22Rv1 (cell line): ENCODE data around the gene MYH9.

Experiments
- H3K27ac ChIP-seq: fragments of 450-650 bp; 2 replicates; pipeline ENCODE4 v1.5.1; 2017
- CTCF ChIP-seq: fragments of 450-650 bp; IDR thresholded peaks from 2 replicates; pipeline ENCODE4 v1.5.1; 2017; ENCODE audit warnings: mild to moderate bottlenecking
- ZFX ChIP-seq: fragments of 450-650 bp; IDR thresholded peaks from 2 replicates; pipeline ENCODE4 v1.6.1; 2017; ENCODE audit warnings: antibody characterized with exemption, borderline replicate concordance

MYH9 gene

DNA sequence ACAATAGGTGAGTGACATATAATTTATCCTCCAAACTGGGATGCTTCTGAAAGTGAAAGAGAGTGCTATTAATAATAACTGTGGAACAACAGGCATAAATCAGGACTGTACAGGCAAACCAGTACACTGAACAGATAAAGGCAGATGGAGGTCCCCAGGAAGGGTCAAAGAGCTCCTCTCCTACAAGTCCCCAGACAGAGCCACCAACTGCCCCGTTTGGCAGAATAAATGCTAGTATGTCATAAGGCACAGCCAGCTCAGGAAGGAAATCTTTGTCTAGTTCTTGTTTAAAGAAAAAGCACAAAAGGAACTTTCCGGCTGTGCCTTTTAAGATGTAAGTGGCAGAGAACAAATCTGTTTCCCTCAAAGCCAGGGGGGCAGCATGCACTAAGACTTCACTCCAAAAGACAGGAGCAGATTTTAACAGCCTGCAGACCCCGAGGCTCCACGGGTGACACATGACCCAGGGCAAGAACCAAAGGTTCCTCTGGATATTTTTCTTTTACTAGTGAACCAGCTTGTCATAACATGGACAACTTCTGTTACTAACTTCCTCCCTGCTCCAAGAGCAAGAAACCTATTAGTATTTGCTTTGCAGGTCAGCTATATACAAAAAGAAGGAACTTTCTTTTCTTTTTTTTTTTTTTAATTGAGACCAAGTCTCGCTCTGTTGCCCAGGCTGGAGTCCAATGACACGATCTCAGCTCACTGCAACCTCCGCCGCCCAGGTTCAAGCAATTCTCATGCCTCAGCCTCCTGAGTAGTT is 50.2 kb downstream of the MYH9 start:
- H3K27ac ChIP-seq = no peak overlapping the region

DNA sequence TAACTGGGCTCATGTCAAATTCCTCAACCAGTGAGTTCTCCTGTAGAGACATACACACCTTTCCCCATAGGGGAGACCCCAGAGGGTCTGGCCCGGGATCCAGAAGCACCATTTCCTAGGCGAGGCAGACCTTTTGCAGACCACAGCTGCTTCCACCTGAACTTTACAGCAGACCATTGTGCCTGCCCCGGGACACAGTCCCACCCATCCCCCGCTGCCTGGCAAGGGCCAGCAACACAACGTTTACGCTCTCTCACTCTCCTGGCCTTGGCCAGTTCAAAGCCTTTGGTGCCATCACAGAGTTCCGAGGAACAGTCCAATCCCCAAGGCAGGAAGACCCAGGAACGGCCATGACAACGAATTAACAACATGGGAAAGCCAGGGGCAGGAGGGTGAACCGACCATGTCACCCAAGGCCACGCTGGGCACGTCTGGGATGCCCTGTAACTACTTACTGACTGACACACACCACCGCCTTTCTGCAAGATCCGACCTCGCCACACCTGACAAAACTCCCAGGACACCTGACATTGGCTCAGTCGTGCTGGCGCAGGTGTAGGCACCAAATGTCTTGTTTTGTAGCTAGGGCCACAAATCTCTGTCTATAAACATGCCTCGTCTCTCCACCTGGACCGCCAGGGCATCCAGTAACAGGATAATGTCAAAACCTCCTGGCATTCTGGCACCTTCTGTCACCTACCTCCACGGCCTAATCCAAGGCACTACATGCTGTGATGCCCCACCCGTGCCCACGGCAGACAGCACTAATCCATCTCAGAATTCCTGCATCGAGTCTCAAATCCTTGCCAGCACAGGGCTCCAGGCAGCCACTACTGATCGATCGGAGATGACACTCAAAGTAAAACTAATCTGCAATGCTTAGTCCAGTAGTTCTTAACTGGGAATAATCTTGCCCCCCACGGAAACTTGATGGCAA is 51.3 kb downstream of the MYH9 start:
- H3K27ac ChIP-seq = no peak overlapping the region
- no peak for TF ChIP-seq ZFX
- no peak for TF ChIP-seq CTCF

More for the DNA sequence above, 50.2 kb downstream of the MYH9 start:
- TF ChIP-seq CTCF (no peak), ZFX (no peak)

- H3K27ac ChIP-seq = peak overlapping the region; percentile 70; the same call in 1 of the 2 replicates
- TF ChIP-seq CTCF = no peak
- TF ChIP-seq ZFX = no peak
Observed at GRCh38 chr22:36335621-36336020, 52.1 kb downstream of the MYH9 start.

DNA sequence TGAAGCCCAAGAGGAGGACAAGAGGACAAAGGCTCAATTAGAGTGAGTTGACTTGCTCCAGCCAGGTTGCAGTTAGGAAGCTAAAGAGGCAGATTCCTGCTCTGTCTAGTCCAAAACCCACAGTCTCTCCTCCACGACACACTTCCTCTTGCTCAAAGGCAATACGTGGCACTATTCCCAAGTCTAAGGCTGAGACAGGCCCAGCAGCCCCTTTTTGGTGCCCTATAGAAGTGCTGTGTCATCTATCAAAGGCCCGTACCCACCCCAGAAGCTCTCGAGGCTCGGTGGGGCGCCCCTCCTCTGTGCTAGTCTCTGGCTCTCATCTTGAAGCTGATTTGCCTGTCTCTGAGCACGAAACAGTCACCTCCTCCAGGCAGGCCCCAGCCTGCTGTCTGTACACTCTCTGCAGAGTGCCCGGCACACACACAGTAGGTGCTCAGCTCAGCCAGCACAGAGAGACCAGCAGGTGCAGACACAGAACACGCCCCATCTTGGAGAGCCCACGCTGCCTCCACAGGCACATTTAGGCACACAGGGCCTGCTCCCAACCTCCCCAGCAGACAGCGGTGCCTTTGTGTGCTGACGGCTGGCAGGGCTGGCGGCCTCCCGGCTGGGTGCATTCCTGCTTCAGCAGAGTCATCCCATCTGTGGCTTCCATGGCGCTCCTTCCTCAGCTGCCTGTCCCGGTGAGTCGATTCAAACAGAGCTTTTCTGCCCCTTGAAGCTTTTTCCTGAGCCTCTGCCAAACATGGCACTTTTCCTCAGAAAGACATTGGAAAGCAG is 52.8 kb downstream of the MYH9 start:
- H3K27ac ChIP-seq = peak overlapping the region; percentile 70
- TF ChIP-seq ZFX = no peak
- TF ChIP-seq CTCF = no peak

DNA sequence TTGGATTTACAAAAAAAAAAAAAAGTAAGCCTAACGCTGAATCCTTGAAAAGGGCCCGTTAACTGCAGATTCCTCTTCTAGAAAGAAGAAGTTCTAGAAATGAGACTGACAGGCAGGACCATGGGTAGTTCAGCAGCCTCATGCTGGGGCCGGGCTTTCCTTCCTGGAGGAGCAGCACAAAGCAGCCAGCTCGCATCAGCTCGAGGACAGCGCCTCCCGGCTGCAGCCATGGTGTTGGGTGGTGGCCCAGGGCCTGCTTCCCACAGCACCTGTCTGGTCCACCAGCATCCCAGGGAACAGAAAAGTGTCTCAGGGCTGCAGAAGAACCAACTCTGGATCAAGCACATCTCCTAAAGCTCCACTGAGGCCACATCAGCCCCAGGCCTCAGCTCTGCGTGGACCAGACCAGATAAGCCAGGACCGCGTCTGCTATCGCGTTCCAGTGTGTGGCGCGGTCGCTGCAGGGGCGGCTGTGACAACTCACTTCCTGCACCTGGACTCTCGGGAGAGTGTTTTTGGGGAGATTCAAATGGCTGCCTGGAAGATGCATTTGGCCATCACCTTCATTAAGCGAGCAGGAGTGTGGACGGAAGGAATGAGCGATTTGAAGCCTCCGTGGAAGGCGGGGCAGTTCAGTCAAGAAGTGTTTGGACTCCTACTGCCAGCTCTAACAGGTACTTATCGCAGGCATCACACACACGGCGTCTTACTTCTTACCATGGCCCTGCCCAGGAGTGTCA is 53.5 kb downstream of the MYH9 start:
- H3K27ac ChIP-seq = peak overlapping the region; percentile 70

DNA sequence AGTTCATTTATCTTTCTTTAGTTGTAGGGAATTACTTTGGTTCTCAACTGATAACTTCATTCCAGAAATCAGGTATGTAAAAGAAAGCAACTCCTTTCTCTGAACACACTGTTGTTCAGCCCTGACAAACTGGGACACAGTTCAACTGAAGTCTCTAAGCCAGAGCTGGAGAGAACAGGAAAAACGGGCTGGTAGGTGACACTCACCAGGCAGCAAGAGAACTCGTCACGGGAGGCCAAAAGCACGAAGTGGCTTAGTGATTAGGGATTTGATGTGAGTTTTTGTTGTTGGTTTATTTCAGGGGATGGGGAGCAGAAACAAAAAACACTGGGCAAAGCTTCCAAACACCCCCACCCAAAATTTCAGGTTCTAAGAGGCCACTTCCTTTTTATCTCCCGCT is 54.1 kb downstream of the MYH9 start:
- TF ChIP-seq CTCF = no peak
- TF ChIP-seq ZFX = no peak
- H3K27ac ChIP-seq = peak overlapping the region; percentile 70

More for the DNA sequence above, 53.5 kb downstream of the MYH9 start:
- TF ChIP-seq CTCF (peak; percentile 16; the same call in 1 of the 2 replicates), ZFX (no peak)
